Measurements from ENCODE around the gene BBS9. TPM values are rescaled to one million over a fixed set of nuclear protein-coding genes. Genes with fewer than 3 reads are reported as not detected.
"Not testable (repeated sequence)": the region's sequence is repeated elsewhere in the genome, so short reads cannot be mapped to it uniquely, and the experiment has no call there.

The BBS9 gene
- total RNA-seq, 1 experiment from 2014 or later = 20.9 TPM

GRCh38 chr7:33233659-33234058, 104.3 kb downstream of the BBS9 start:
- in situ Hi-C loops (cut with HindIII; ENCODE audit: low pct_unique_long_range_greater_than_20kb, low sequenced_read_pairs) = no loop called here
- DNase-seq (ENCODE audit: low read depth, low spot score) = no peak

GRCh38 chr7:33237036-33237435, 107.7 kb downstream of the BBS9 start:
- in situ Hi-C loops (cut with HindIII; ENCODE audit: low pct_unique_long_range_greater_than_20kb, low sequenced_read_pairs) = no loop called here

GRCh38 chr7:33243319-33243881, 114.0 kb downstream of the BBS9 start:
- in situ Hi-C loops (cut with HindIII; ENCODE audit: low pct_unique_long_range_greater_than_20kb, low sequenced_read_pairs) = no loop called here
- peak; percentile 76 for DNase-seq (ENCODE audit: low read depth, low spot score)

More at GRCh38 chr7:33237036-33237435, 107.7 kb downstream of the BBS9 start:
- DNase-seq (ENCODE audit: low read depth, low spot score) = no peak

- DNase-seq (ENCODE audit: low read depth, low spot score) = no peak
- in situ Hi-C loops (cut with HindIII; ENCODE audit: low pct_unique_long_range_greater_than_20kb, low sequenced_read_pairs) = no loop called here
Observed at GRCh38 chr7:33248671-33249070, 119.3 kb downstream of the BBS9 start.

GRCh38 chr7:33250421-33250871, 121.1 kb downstream of the BBS9 start:
- in situ Hi-C loops (cut with HindIII; ENCODE audit: low pct_unique_long_range_greater_than_20kb, low sequenced_read_pairs) = no loop called here
- no peak for DNase-seq (ENCODE audit: low read depth, low spot score)

GRCh38 chr7:33251301-33251700, 121.9 kb downstream of the BBS9 start:
- no peak for DNase-seq (ENCODE audit: low read depth, low spot score)
- in situ Hi-C loops (cut with HindIII; ENCODE audit: low pct_unique_long_range_greater_than_20kb, low sequenced_read_pairs) = no loop called here

GRCh38 chr7:33258491-33258951, 129.2 kb downstream of the BBS9 start:
- DNase-seq (ENCODE audit: low read depth, low spot score) = no peak
- in situ Hi-C loops (cut with HindIII; ENCODE audit: low pct_unique_long_range_greater_than_20kb, low sequenced_read_pairs) = no loop called here

GRCh38 chr7:33261585-33261984, 132.2 kb downstream of the BBS9 start:
- DNase-seq (ENCODE audit: low read depth, low spot score) = no peak
- in situ Hi-C loops (cut with HindIII; ENCODE audit: low pct_unique_long_range_greater_than_20kb, low sequenced_read_pairs) = no loop called here

- in situ Hi-C loops (cut with HindIII; ENCODE audit: low pct_unique_long_range_greater_than_20kb, low sequenced_read_pairs) = no loop called here
- no peak for DNase-seq (ENCODE audit: low read depth, low spot score)
Observed at GRCh38 chr7:33262476-33262875, 133.1 kb downstream of the BBS9 start.

GRCh38 chr7:33271839-33272371, 142.5 kb downstream of the BBS9 start:
- in situ Hi-C loops (cut with HindIII; ENCODE audit: low pct_unique_long_range_greater_than_20kb, low sequenced_read_pairs); DNase-seq (ENCODE audit: low read depth, low spot score): not testable (repeated sequence)

GRCh38 chr7:33273356-33273755, 144.0 kb downstream of the BBS9 start:
- no peak for DNase-seq (ENCODE audit: low read depth, low spot score)
- in situ Hi-C loops (cut with HindIII; ENCODE audit: low pct_unique_long_range_greater_than_20kb, low sequenced_read_pairs) = no loop called here

- no peak for DNase-seq (ENCODE audit: low read depth, low spot score)
- in situ Hi-C loops (cut with HindIII; ENCODE audit: low pct_unique_long_range_greater_than_20kb, low sequenced_read_pairs) = no loop called here
Observed at GRCh38 chr7:33276325-33276724, 147.0 kb downstream of the BBS9 start.

GRCh38 chr7:33276729-33277128, 147.4 kb downstream of the BBS9 start:
- in situ Hi-C loops (cut with HindIII; ENCODE audit: low pct_unique_long_range_greater_than_20kb, low sequenced_read_pairs) = no loop called here
- DNase-seq (ENCODE audit: low read depth, low spot score) = no peak

GRCh38 chr7:33278095-33278494, 148.7 kb downstream of the BBS9 start:
- peak; percentile 21 for DNase-seq (ENCODE audit: low read depth, low spot score)
- in situ Hi-C loops (cut with HindIII; ENCODE audit: low pct_unique_long_range_greater_than_20kb, low sequenced_read_pairs) = no loop called here

- no peak for DNase-seq (ENCODE audit: low read depth, low spot score)
- in situ Hi-C loops (cut with HindIII; ENCODE audit: low pct_unique_long_range_greater_than_20kb, low sequenced_read_pairs) = no loop called here
Observed at GRCh38 chr7:33286501-33286900, 157.1 kb downstream of the BBS9 start.

- no peak for DNase-seq (ENCODE audit: low read depth, low spot score)
- in situ Hi-C loops (cut with HindIII; ENCODE audit: low pct_unique_long_range_greater_than_20kb, low sequenced_read_pairs) = no loop called here
Observed at GRCh38 chr7:33287738-33288137, 158.4 kb downstream of the BBS9 start.

- no peak for DNase-seq (ENCODE audit: low read depth, low spot score)
- in situ Hi-C loops (cut with HindIII; ENCODE audit: low pct_unique_long_range_greater_than_20kb, low sequenced_read_pairs) = no loop called here
Observed at GRCh38 chr7:33298848-33299247, 169.5 kb downstream of the BBS9 start.

- no peak for DNase-seq (ENCODE audit: low read depth, low spot score)
- in situ Hi-C loops (cut with HindIII; ENCODE audit: low pct_unique_long_range_greater_than_20kb, low sequenced_read_pairs) = no loop called here
Observed at GRCh38 chr7:33299425-33299824, 170.1 kb downstream of the BBS9 start.

GRCh38 chr7:33300131-33300530, 170.8 kb downstream of the BBS9 start:
- no peak for DNase-seq (ENCODE audit: low read depth, low spot score)
- in situ Hi-C loops (cut with HindIII; ENCODE audit: low pct_unique_long_range_greater_than_20kb, low sequenced_read_pairs) = no loop called here

Data from SK-MEL-5 (cell line).